ENCODE data around the gene MSX1.

MSX1 gene

GRCh38 chr4:4860600-4861389, 1.3 kb downstream of the MSX1 start:
- H3K4me3 ChIP-seq (ENCODE audit: low read depth, low read length): peak overlapping the region; percentile 80
- TF ChIP-seq CTCF (IDR thresholded peaks at IDR 0.05; ENCODE audit: low read depth, low read length): no peak
- in situ Hi-C loops (cut with HindIII; ENCODE audit: low sequenced_read_pairs): no loop called here
- peak; percentile 37 for DNase-seq (ENCODE audit: low read depth, low spot score)

DNA sequence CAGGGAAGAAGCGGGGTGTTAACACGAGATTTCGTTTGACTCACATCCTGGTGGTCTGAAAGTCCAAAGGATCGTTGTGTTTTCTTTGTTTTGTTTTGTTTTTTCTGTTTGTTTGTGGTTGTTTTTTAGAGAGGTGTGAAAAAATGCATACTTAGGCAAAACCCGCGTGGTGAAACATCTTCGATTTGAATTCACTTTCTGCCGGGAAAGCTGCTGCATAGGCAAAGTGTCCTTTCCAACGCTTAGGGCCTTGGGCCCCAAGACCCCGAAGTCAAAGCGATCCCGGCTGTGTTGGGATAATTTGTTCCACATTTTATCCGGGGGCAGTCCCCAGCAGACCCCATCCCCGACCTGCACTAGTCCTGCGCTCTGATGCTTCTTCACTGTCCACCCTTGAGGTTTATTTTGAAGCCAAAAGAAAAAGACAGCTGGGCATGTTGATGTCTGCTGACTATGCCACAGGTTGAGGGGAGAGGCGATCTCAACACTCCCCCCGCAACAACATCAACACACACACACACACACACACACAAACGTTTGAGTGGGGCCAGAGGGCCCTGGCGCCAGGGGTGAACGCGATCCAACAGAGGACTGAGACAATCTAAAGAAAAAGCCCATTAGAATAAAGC, 2.0 kb downstream of the MSX1 start:
- TF ChIP-seq CTCF (IDR thresholded peaks at IDR 0.05; ENCODE audit: low read depth, low read length): no peak
- peak overlapping the region; percentile 80 for H3K4me3 ChIP-seq (ENCODE audit: low read depth, low read length)
- in situ Hi-C loops (cut with HindIII; ENCODE audit: low sequenced_read_pairs): no loop called here
- DNase-seq (ENCODE audit: low read depth, low spot score): no peak

- peak; percentile 23 for DNase-seq (ENCODE audit: low read depth, low spot score)
- peak overlapping the region; percentile 80 for H3K4me3 ChIP-seq (ENCODE audit: low read depth, low read length)
- in situ Hi-C loops (cut with HindIII; ENCODE audit: low sequenced_read_pairs): no loop called here
- TF ChIP-seq CTCF (IDR thresholded peaks at IDR 0.05; ENCODE audit: low read depth, low read length): no peak
These were observed 2.6 kb downstream of the MSX1 start for GRCh38 chr4:4862071-4862551.

DNA sequence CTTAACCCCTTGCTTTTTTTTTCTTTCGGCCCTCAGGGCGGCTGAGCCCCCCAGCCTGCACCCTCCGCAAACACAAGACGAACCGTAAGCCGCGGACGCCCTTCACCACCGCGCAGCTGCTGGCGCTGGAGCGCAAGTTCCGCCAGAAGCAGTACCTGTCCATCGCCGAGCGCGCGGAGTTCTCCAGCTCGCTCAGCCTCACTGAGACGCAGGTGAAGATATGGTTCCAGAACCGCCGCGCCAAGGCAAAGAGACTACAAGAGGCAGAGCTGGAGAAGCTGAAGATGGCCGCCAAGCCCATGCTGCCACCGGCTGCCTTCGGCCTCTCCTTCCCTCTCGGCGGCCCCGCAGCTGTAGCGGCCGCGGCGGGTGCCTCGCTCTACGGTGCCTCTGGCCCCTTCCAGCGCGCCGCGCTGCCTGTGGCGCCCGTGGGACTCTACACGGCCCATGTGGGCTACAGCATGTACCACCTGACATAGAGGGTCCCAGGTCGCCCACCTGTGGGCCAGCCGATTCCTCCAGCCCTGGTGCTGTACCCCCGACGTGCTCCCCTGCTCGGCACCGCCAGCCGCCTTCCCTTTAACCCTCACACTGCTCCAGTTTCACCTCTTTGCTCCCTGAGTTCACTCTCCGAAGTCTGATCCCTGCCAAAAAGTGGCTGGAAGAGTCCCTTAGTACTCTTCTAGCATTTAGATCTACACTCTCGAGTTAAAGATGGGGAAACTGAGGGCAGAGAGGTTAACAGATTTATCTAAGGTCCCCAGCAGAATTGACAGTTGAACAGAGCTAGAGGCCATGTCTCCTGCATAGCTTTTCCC, 3.4 kb downstream of the MSX1 start:
- no peak for TF ChIP-seq CTCF (IDR thresholded peaks at IDR 0.05; ENCODE audit: low read depth, low read length)
- peak overlapping the region; percentile 80 for H3K4me3 ChIP-seq (ENCODE audit: low read depth, low read length)
- in situ Hi-C loops (cut with HindIII; ENCODE audit: low sequenced_read_pairs): no loop called here
- DNase-seq (ENCODE audit: low read depth, low spot score): peak; percentile 22

DNA sequence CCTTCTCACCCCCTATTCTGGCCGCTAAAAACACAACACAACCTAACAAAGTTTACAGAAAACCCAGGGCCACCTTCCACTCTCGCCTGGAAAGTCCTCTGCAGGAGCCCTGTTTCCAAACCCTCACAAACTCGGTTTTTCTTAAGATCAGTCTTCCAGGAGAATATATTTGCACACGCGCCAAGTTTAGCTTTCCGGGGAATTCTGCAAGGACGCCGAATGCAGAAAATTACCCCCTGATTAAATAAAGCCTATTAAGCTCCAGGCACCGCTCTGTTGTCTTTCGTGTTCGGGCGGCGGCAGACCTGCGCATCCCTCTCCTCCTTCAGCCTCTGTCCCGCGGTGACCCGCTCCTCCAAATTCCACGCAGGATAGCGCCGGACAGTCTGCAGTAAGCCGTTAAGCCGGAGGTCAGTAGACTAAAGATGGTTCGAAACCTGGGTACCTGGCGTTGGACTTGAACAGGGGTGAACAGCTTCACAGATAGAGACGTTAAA, 5.0 kb downstream of the MSX1 start:
- DNase-seq (ENCODE audit: low read depth, low spot score): peak; percentile 32
- H3K4me3 ChIP-seq (ENCODE audit: low read depth, low read length): no peak overlapping the region
- no peak for TF ChIP-seq CTCF (IDR thresholded peaks at IDR 0.05; ENCODE audit: low read depth, low read length)
- in situ Hi-C loops (cut with HindIII; ENCODE audit: low sequenced_read_pairs): no loop called here
